Measurements from ENCODE around the gene TJP3. TPM values are rescaled to one million over a fixed set of nuclear protein-coding genes. Genes with fewer than 3 reads are reported as not detected.

TJP3 gene
- total RNA-seq, 1 experiment from 2014 or later: not detected

- POLR2A ChIA-PET (ENCODE audit: low non-redundant PET): no interaction called here
- no peak for DNase-seq (ENCODE audit: low spot score)
- intact Hi-C loops (cut with micrococcal nuclease; ENCODE audit: unreplicated experiment): no loop called here
Observed at GRCh38 chr19:3782903-3783302, 74.7 kb downstream of the TJP3 start.

GRCh38 chr19:3783660-3784584 lies 75.7 kb downstream of the TJP3 start:
- Histone ChIP-seq H3K36me3 (ENCODE audit: insufficient read depth, low read length, poor library complexity, severe bottlenecking) (no peaks in the 10 kb centered on the region), H3K9me3 (ENCODE audit: low read depth, low read length, poor library complexity, severe bottlenecking) (peaks cover 15% of the 10 kb centered on the region), H3K27me3 (replicated peaks; ENCODE audit: insufficient read depth, low read depth, low read length, poor library complexity) (no peaks in the 10 kb centered on the region), H3K4me3 (ENCODE audit: low read depth, low read length, poor library complexity, severe bottlenecking) (no peak overlapping the region), H3K27ac (ENCODE audit: low read depth, low read length, poor library complexity, severe bottlenecking) (no peak overlapping the region), H3K4me1 (ENCODE audit: insufficient read depth, low read length, poor library complexity, severe bottlenecking) (no peaks in the 10 kb centered on the region)
- POLR2A ChIA-PET (ENCODE audit: low non-redundant PET): interaction anchor here (0.7 kb wide), 1 partner anchor 117 kb away, joined by 8 read pairs; no protein-coding TSS in a partner anchor
- DNase-seq (ENCODE audit: low spot score): no peak
- CTCF ChIA-PET: no interaction called here
- intact Hi-C loops (cut with micrococcal nuclease; ENCODE audit: unreplicated experiment): no loop called here
- TF ChIP-seq CTCF (conservative IDR thresholded peaks at IDR 0.05; ENCODE audit: low read depth, low read length) (peak; percentile 48), EZH2 (IDR thresholded peaks at IDR 0.05; ENCODE audit: borderline replicate concordance, low read depth, low read length, poor library complexity, severe bottlenecking) (no peak)
- BruUV-seq (replicated peaks): no TSS peak

More at GRCh38 chr19:3782903-3783302, 74.7 kb downstream of the TJP3 start:
- no TSS peak for BruUV-seq (replicated peaks)
- H3K27ac ChIP-seq (ENCODE audit: low read depth, low read length, poor library complexity, severe bottlenecking): no peak overlapping the region
- H3K27me3 ChIP-seq (replicated peaks; ENCODE audit: insufficient read depth, low read depth, low read length, poor library complexity): no peaks in the 10 kb centered on the region
- peaks cover 15% of the 10 kb centered on the region for H3K9me3 ChIP-seq (ENCODE audit: low read depth, low read length, poor library complexity, severe bottlenecking)
- no peaks in the 10 kb centered on the region for H3K36me3 ChIP-seq (ENCODE audit: insufficient read depth, low read length, poor library complexity, severe bottlenecking)
- no peak for TF ChIP-seq CTCF (conservative IDR thresholded peaks at IDR 0.05; ENCODE audit: low read depth, low read length)
- no peak for TF ChIP-seq EZH2 (IDR thresholded peaks at IDR 0.05; ENCODE audit: borderline replicate concordance, low read depth, low read length, poor library complexity, severe bottlenecking)
- no peak overlapping the region for H3K4me3 ChIP-seq (ENCODE audit: low read depth, low read length, poor library complexity, severe bottlenecking)
- CTCF ChIA-PET: no interaction called here
- no peaks in the 10 kb centered on the region for H3K4me1 ChIP-seq (ENCODE audit: insufficient read depth, low read length, poor library complexity, severe bottlenecking)

- H3K4me3 ChIP-seq (ENCODE audit: low read depth, low read length, poor library complexity, severe bottlenecking): peak overlapping the region; percentile 66
- H3K36me3 ChIP-seq (ENCODE audit: insufficient read depth, low read length, poor library complexity, severe bottlenecking): no peaks in the 10 kb centered on the region
- no peaks in the 10 kb centered on the region for H3K4me1 ChIP-seq (ENCODE audit: insufficient read depth, low read length, poor library complexity, severe bottlenecking)
- TF ChIP-seq EZH2 (IDR thresholded peaks at IDR 0.05; ENCODE audit: borderline replicate concordance, low read depth, low read length, poor library complexity, severe bottlenecking): no peak
- TF ChIP-seq CTCF (conservative IDR thresholded peaks at IDR 0.05; ENCODE audit: low read depth, low read length): no peak
- no peak overlapping the region for H3K27ac ChIP-seq (ENCODE audit: low read depth, low read length, poor library complexity, severe bottlenecking)
- ChIA-PET POLR2A (ENCODE audit: low non-redundant PET) (interaction anchor here (0.7 kb wide), 1 partner anchor 118 kb away, joined by 8 read pairs; no protein-coding TSS in a partner anchor), CTCF (no interaction called here)
- BruUV-seq (replicated peaks): no TSS peak
- no peaks in the 10 kb centered on the region for H3K27me3 ChIP-seq (replicated peaks; ENCODE audit: insufficient read depth, low read depth, low read length, poor library complexity)
- intact Hi-C loops (cut with micrococcal nuclease; ENCODE audit: unreplicated experiment): no loop called here
- no peak for DNase-seq (ENCODE audit: low spot score)
- peaks cover 15% of the 10 kb centered on the region for H3K9me3 ChIP-seq (ENCODE audit: low read depth, low read length, poor library complexity, severe bottlenecking)
Observed at GRCh38 chr19:3784607-3785450, 76.6 kb downstream of the TJP3 start.
